Mucosa of descending colon (tissue), 3 donors: ENCODE measurements around the gene MOGAT3. TPM values are rescaled to one million over a fixed set of nuclear protein-coding genes. Genes with fewer than 3 reads are reported as not detected.

Experiments used
- ATAC-seq: fragments of 200-7000 bp; cut with Tn5 transposase; one replicate; pipeline ENCODE4 v1.9.1; 2020; ENCODE audit warnings: mild to moderate bottlenecking, moderate library complexity
- DNase-seq, 3 donors: peaks; one replicate each; pipeline ENCODE4 v3.0.0-alpha.2; 2020
- H3K36me3 ChIP-seq: fragments of 200-600 bp; one replicate; pipeline ENCODE4 v1.8.0; 2021; ENCODE audit warnings: low read depth, mild to moderate bottlenecking
- H3K4me1 ChIP-seq: fragments of 200-600 bp; one replicate; pipeline ENCODE4 v1.8.0; 2021; ENCODE audit warnings: low read depth, mild to moderate bottlenecking
- H3K4me3 ChIP-seq: fragments of 200-600 bp; one replicate; pipeline ENCODE4 v1.8.0; 2021; ENCODE audit warnings: mild to moderate bottlenecking
- H3K9me3 ChIP-seq: fragments of 200-600 bp; one replicate; pipeline ENCODE4 v1.8.0; 2021; ENCODE audit warnings: mild to moderate bottlenecking
- intact Hi-C, 2 donors: fragments of 100-400 bp; cut with DNase I in 1 of 2; cut with micrococcal nuclease in 1 of 2; formaldehyde crosslinking; loops; one replicate each; pipeline versions ENCODE4 v1.11.0 to v1.11.1; 2022; cut with DNase I, micrococcal nuclease
- total RNA-seq, 3 donors: library from RNA; stranded (reverse); fragmentation: NEBNext Ultra II Directional in 2 of 3; extraction: Animal tissue kit (Norgen Biotek cat#: 25700) in 2 of 3; gene quantifications; one replicate each; pipeline versions ENCODE4 v1.2.1 to v1.2.4, GENCODE V29; 2021 to 2023
- TF ChIP-seq, protein P1 (sequence below): fragments of 200-600 bp; IDR thresholded peaks from one replicate; pipeline ENCODE4 v1.8.0; 2022; ENCODE audit warnings: antibody characterized with exemption, mild to moderate bottlenecking
- donor health status: DM: no; HTN: no; CAD: no; lungs with moderate emphysema.
- donor health status: DM: no; HTN: no; CAD: no.
- donor health status: DM: no; HTN: yes; CAD: no.

MOGAT3 gene
- total RNA-seq, 3 donors from 2014 or later: 27.9 to 66.2 (median 58.3) TPM

DNA sequence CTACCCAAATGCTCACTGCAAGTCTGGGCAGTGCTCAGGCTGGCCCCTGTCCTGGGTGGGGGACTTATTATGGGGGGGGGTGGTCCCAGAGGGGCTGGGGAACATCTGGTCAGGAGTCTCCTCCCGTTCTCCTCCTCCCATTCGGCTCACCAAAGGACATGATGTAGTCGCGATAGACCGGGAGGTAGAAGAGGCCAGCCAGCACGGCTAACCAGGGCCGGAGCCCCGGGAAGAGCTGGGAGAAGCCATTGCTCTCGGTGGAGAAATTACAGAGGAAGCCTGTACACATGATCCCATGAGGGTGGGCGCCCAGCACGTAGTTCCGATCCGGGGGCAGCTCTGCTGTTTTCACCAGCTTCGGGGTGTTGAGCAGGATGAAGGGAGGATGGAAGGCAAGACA, 2.4 kb downstream of the MOGAT3 start:
- intact Hi-C loops: no loop called here
- TF ChIP-seq, protein P1, sequence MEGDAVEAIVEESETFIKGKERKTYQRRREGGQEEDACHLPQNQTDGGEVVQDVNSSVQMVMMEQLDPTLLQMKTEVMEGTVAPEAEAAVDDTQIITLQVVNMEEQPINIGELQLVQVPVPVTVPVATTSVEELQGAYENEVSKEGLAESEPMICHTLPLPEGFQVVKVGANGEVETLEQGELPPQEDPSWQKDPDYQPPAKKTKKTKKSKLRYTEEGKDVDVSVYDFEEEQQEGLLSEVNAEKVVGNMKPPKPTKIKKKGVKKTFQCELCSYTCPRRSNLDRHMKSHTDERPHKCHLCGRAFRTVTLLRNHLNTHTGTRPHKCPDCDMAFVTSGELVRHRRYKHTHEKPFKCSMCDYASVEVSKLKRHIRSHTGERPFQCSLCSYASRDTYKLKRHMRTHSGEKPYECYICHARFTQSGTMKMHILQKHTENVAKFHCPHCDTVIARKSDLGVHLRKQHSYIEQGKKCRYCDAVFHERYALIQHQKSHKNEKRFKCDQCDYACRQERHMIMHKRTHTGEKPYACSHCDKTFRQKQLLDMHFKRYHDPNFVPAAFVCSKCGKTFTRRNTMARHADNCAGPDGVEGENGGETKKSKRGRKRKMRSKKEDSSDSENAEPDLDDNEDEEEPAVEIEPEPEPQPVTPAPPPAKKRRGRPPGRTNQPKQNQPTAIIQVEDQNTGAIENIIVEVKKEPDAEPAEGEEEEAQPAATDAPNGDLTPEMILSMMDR: no peak
- no peaks in the 10 kb centered on the region for H3K9me3 ChIP-seq
- H3K36me3 ChIP-seq: no peaks in the 10 kb centered on the region
- no peak for DNase-seq
- H3K4me3 ChIP-seq: no peak overlapping the region
- ATAC-seq: no peak
- H3K4me1 ChIP-seq: peaks cover 9% of the 10 kb centered on the region

DNA sequence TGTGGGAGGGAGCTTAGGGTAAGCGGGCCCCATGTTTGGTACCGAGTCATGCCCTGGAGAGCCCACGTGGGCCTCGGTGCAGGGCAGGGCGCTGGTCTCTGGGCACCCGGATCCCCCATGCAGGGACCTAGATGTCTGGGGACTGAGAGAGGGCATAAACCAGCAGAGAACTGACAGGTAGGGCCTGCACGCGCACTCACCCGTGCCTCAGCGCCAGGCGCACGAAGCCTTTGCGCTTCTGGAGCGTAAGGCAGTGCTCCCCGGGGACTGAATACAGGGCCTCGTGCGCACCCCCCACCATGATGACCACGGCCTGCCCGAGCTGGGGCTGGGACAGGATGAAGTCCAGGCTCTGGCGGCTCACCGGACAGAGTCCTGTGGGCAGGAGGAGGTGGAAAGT, 2.8 kb downstream of the MOGAT3 start:
- intact Hi-C loops: no loop called here
- H3K9me3 ChIP-seq: no peaks in the 10 kb centered on the region
- H3K36me3 ChIP-seq: no peaks in the 10 kb centered on the region
- DNase-seq (no peak), ATAC-seq (no peak)
- H3K4me1 ChIP-seq: peaks cover 9% of the 10 kb centered on the region
- TF ChIP-seq, protein P1: no peak
- H3K4me3 ChIP-seq: no peak overlapping the region

DNA sequence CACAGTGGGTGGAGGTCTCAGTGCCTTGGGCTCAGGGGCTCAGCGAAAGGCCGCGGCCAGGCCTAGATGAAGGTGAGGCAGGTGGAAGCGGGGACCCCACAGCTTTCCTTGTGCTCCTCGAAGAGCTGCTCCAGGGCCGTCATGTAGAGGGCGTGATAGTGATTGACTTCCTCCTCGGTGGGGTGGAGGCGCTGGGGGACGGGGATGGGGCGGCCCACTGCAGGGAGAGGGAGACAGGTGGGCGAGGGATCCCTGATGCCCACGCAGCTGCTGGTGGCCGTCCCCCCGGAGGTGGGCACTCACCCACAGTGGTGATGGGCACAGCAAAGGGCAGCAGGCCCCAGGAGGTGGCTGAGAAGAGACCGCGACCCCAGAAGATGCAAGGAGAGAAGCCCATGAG, 5.0 kb downstream of the MOGAT3 start:
- TF ChIP-seq, protein P1: no peak
- H3K36me3 ChIP-seq: no peaks in the 10 kb centered on the region
- DNase-seq: no peak
- no peak for ATAC-seq
- no peaks in the 10 kb centered on the region for H3K9me3 ChIP-seq
- H3K4me3 ChIP-seq: no peak overlapping the region
- intact Hi-C loops: no loop called here
- peaks cover 3% of the 10 kb centered on the region for H3K4me1 ChIP-seq

DNA sequence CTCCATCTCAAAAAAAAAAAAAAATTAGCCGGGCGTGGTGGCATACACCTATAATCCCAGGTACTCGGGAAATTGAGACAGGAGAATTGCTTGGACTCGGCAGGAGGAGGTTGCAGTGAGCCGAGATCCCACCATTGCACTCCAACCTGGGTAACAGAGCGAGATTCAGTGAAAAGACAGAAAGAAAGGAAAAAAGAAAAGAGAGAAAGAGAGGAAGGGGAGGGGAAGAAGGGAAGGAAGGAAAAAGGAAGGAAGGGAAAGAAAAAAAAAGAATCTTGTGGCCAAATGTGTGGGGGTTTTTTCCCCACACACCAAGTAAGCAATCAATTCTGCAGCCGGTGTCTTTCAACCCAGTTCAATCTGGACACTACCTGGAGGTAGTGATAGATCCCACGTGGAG, 11.7 kb downstream of the MOGAT3 start:
- intact Hi-C loops: no loop called here
- TF ChIP-seq, protein P1: no peak
- no peak for ATAC-seq
- H3K4me1 ChIP-seq: peaks cover 7% of the 10 kb centered on the region
- H3K9me3 ChIP-seq: no peaks in the 10 kb centered on the region
- H3K4me3 ChIP-seq: no peak overlapping the region
- H3K36me3 ChIP-seq: no peaks in the 10 kb centered on the region
- DNase-seq: no peak

DNA sequence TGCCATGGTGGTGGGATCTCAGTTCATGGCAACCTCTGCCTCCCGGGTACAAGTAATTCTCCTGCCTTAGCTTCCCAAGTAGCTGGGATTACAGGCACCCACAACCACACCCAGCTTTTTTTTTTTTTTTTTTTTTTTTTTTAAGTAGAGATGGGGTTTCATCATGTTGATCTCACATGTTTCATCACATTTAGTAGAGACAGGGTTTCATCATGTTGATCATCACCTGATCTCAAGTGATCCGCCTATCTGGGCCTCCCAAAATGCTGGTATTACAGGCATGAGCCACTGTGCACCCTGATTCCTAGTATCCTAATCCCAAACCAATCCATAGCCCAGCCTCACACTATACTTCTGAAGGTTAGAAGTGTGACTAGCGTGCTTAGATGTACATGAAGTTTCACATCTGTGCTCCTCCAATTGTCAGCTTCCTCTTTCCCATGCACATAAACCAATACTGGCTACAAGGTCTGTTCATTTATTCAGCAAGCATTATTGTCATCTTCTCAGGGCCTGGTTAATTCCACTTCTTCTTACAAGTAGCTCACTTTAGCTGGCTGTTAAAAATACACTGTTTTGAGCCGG, 13.9 kb downstream of the MOGAT3 start:
- TF ChIP-seq, protein P1: no peak
- H3K9me3 ChIP-seq: no peaks in the 10 kb centered on the region
- no peak overlapping the region for H3K4me3 ChIP-seq
- ATAC-seq: no peak
- intact Hi-C loops: no loop called here
- H3K4me1 ChIP-seq: peaks cover 4% of the 10 kb centered on the region
- no peaks in the 10 kb centered on the region for H3K36me3 ChIP-seq
- DNase-seq: no peak

DNA sequence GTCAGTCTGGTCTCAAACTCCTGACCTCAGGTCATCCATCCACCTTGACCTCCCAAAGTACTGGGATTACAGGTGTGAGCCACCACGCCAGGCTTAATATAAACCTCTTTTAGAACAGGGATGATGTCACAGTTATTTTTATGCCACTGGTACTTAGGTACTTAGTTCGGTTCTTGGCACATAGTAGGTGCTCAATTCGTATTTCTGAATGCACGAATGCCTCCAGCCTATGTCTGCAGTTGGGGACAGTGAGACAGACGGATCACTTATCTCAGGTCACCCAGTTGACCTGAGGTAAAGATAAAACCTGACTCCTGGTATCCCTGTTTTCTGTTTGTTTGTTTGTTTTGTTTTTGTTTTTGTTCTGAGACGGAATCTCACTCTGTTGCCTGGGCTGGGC, 14.6 kb downstream of the MOGAT3 start:
- no peaks in the 10 kb centered on the region for H3K9me3 ChIP-seq
- intact Hi-C loops: no loop called here

More for the DNA sequence above, 14.6 kb downstream of the MOGAT3 start:
- Histone ChIP-seq H3K4me3 (no peak overlapping the region), H3K4me1 (peaks cover 4% of the 10 kb centered on the region), H3K36me3 (no peaks in the 10 kb centered on the region)
- no peak for DNase-seq
- ATAC-seq: no peak
- TF ChIP-seq, protein P1: no peak
